Measurements from ENCODE around the gene SCUBE2.

SCUBE2 gene

DNA sequence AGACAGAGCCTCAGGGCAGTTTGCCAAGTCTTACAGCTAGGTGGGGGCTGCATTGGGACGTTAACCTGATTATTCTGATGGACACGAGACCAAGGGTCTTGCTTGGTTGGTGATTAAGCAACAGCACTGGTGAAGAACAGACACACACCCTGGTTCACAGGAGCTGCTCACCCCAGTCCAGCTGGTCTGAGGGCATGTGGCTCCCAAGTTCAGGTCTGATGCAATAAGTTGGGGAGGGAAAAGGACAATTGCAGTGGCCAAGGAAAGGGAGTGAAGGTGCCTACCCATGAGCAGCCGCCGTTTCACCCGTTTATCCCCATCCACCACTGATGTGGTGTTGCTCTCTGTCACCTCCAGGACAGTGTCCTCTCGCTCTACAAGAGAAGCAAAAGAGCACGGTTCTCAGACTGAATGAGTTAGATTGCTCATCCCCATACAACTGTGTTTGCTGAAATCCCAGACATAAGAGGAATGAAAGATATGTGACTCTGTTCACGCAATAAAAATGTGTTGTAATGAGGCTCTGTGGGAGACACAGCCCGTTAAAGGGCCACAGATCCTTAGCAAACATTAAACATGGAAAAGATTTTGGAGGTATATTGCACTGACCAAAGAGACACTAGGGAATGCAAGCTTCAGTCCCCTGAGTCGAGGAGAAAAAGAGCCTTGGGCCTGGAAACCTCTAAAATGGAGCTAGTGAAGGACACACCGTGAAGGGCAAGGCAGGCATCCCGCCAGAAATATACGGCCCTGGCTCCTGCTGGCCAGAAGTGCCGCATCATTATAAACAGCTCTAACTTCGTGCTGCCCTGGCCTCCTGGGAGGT, 25.6 kb downstream of the SCUBE2 start:
- no peak for DNase-seq (ENCODE audit: low read depth in 1 of 2, low spot score in 1 of 2)
- in situ Hi-C loops (cut with HindIII; ENCODE audit: low pct_unique_long_range_greater_than_20kb, low sequenced_read_pairs): no loop called here
- no peak for TF ChIP-seq JUND (IDR thresholded peaks at IDR 0.05; ENCODE audit: low read depth)

DNA sequence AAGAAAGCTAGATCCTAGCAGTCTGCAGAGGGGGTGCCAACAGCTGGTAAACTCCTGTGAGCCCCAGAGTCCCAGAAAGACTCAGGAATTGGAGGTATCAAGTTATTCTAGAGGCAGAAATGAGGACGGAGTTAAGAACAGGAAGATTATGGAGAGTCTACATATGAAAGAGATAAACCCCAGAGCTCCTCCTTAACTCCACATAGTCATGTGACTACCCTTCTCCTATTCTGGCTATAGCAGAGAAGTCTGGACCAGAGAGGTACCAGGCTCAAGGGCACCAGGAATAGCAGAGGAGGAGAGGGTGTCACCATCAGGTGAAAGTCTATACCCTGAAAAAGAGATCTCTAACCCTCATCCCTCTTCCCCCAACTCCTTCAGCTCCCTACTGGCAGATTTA, 29.6 kb downstream of the SCUBE2 start:
- in situ Hi-C loops (cut with HindIII; ENCODE audit: low pct_unique_long_range_greater_than_20kb, low sequenced_read_pairs): no loop called here

DNA sequence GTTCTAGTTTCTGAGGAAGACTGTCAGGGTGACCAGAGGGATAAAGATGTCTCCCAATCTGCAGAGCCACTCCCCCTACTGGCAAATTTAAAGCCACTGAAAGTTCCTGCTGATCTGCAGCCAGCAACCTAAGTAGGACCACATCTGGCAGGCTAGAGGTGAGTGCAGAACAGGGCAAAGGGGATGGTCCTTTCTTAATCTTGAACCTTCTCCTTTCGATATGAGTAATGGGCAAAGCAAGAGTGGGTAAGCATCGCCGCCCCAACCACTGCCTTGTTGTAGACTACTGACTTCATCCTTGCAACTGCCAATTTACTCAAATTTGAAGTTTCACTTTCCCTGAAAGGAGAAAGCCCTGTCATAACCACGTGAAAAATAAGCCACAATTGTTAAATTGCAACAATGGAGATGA, 30.7 kb downstream of the SCUBE2 start:
- peak in 1 of 2 experiments; percentile 25 for DNase-seq (ENCODE audit: low read depth in 1 of 2, low spot score in 1 of 2)
- in situ Hi-C loops (cut with HindIII; ENCODE audit: low pct_unique_long_range_greater_than_20kb, low sequenced_read_pairs): no loop called here
- no peak for TF ChIP-seq JUND (IDR thresholded peaks at IDR 0.05; ENCODE audit: low read depth)

More for the DNA sequence above, 29.6 kb downstream of the SCUBE2 start:
- DNase-seq (ENCODE audit: low read depth in 1 of 2, low spot score in 1 of 2): no peak
- TF ChIP-seq JUND (IDR thresholded peaks at IDR 0.05; ENCODE audit: low read depth): no peak

DNA sequence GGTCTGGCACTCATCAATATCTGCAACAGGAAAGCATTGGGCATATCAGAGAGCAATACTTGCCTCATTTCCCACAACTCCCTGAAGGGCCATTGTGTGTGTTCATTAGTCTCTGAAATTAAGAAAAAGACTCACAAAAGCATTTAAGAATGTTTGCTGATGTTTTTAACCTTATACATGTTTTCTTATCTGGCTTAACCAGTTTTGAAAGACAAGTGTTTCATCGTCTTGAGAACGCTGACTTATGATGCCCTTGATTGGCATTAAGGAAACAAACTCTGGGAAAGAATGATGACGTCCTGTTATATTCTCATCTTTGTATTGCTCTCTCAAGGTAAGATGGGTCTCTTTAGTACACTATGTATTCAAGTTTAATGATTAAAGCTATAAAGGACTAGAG, 32.0 kb downstream of the SCUBE2 start:
- no peak for TF ChIP-seq JUND (IDR thresholded peaks at IDR 0.05; ENCODE audit: low read depth)
- in situ Hi-C loops (cut with HindIII; ENCODE audit: low pct_unique_long_range_greater_than_20kb, low sequenced_read_pairs): no loop called here

DNA sequence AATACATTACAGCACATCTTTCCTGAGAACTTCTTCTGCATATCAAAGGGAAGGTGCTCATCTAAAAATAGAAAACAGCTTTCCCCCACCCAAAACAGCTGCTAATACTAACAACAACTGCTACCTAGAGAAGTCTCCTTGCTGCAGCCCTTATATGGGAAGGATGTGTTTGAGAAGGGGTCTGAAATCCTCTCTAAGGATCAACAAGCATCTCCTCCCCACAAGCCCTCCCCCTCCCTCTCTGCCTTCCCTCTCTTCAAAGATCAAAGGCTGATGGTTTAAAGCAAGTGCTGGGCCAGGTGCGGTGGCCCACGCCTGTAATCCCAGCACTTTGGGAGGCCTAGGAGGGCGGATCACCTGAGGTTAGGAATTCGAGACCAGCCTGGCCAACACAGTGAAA, 33.5 kb downstream of the SCUBE2 start:
- in situ Hi-C loops (cut with HindIII; ENCODE audit: low pct_unique_long_range_greater_than_20kb, low sequenced_read_pairs): no loop called here
- no peak for TF ChIP-seq JUND (IDR thresholded peaks at IDR 0.05; ENCODE audit: low read depth)
- no peak for DNase-seq (ENCODE audit: low read depth in 1 of 2, low spot score in 1 of 2)

More for the DNA sequence above, 32.0 kb downstream of the SCUBE2 start:
- DNase-seq (ENCODE audit: low read depth in 1 of 2, low spot score in 1 of 2): no peak

DNA sequence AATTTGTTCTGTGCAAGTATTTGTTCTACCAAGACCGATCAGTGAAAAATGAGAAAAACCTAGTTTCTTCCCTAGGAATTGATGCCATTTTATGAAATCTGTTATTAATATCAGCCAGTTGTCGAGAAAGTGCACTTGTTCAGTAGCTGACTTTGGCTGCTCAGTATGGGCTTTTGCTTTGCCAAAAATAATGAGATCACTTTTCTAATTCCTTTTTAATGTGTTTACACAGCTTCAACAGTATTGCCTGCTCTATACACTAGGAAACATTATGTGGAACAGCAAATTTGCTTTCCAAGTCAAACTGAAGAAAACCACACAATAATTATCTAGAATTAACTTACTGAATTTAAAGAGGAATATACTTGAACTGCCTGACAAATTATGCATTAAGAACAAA, 34.4 kb downstream of the SCUBE2 start:
- in situ Hi-C loops (cut with HindIII; ENCODE audit: low pct_unique_long_range_greater_than_20kb, low sequenced_read_pairs): no loop called here
- DNase-seq (ENCODE audit: low read depth in 1 of 2, low spot score in 1 of 2): no peak
- TF ChIP-seq JUND (IDR thresholded peaks at IDR 0.05; ENCODE audit: low read depth): no peak

DNA sequence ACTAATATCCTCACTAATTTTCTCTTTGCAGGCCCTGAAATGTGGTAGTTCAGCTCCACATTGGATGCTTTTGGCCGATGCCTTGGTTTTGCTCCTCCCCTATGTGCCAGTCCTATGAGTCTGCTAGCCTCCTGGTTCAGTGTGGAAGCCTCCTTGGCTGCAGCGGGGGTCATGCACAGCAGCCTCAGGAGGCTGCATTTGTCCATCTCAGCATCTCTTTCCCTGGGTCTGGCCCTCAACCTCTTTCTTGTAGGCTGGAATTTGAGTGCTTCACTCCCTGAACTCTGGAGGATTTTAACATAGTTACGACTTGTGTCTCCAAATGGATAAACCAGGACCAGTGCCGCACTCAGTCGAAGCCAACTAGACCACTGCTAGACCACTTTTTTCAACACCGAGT, 34.9 kb downstream of the SCUBE2 start:
- no peak for TF ChIP-seq JUND (IDR thresholded peaks at IDR 0.05; ENCODE audit: low read depth)
- no peak for DNase-seq (ENCODE audit: low read depth in 1 of 2, low spot score in 1 of 2)
- in situ Hi-C loops (cut with HindIII; ENCODE audit: low pct_unique_long_range_greater_than_20kb, low sequenced_read_pairs): no loop called here

DNA sequence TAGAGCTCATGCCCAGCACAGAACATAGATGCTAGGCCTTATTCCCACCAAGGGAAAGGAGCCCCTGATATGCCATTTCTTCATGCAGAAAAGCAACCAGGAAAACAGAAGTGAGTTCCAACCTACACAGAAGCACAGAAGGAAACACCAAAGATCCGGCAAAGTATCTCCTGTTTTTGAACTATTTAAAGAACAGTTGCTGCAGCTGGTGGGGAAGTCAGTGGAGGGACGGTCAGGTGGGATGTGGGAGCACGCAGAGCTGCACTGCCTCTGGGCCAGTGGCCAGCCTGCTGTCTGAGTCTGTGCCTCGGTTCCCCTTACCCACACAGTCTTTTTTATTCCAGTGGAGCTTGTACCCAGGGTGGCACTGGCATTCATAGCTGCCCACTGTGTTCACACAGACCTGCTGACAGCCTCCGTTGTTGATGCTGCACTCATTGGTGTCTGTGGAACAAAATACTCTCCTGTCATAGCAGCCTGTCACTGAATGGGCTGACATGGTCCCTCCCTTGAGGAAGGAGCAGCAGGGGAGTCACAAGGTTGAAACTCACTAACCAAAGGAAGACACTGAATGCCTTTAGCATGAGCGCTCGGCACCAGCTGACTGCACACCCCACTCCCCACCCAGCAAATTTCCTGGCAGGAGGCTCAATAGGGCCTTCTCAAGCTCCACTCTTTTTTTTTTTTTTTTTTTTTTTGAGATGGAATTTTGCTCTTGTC, 37.9 kb downstream of the SCUBE2 start:
- no peak for DNase-seq (ENCODE audit: low read depth in 1 of 2, low spot score in 1 of 2)
- in situ Hi-C loops (cut with HindIII; ENCODE audit: low pct_unique_long_range_greater_than_20kb, low sequenced_read_pairs): no loop called here
- no peak for TF ChIP-seq JUND (IDR thresholded peaks at IDR 0.05; ENCODE audit: low read depth)

DNA sequence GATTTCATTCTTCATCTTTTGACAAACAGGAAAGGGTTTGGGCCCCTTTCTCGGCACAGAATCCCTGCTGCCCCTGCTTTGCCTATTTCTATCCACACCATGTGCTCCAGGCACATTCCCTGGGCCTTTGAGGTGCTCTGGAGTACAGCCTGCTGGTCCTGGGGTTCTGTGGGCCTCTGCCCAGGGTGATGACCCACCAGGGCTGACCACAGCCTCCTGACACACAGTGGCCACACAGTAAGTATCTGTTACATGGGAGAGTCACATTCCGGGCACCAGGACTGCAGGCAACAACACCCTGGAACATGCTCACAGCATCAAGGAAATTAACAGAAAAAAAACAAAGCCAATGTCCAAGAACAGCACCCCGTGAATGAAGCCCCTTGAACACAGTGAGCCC, 39.1 kb downstream of the SCUBE2 start:
- TF ChIP-seq JUND (IDR thresholded peaks at IDR 0.05; ENCODE audit: low read depth): no peak
- DNase-seq (ENCODE audit: low read depth in 1 of 2, low spot score in 1 of 2): no peak
- in situ Hi-C loops (cut with HindIII; ENCODE audit: low pct_unique_long_range_greater_than_20kb, low sequenced_read_pairs): no loop called here

DNA sequence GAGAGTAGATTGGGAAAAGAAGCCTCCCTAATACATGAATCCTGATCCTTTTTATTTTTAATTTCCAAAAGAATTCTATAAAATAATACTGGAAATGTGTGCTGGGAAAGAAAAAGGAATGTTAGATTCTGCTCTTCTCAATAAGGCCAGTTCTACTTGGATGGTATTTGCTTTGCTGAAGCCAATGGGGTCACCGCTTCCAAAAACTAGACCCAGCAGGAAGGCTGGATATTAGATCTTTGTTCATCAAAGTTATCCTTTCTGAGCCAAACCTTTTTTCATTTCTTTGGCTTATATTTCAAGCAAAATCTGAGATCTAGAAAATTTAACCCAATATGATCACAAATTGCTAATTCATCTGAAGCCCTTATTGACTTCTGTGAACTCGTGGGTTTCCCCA, 41.4 kb downstream of the SCUBE2 start:
- DNase-seq (ENCODE audit: low read depth in 1 of 2, low spot score in 1 of 2): no peak
- in situ Hi-C loops (cut with HindIII; ENCODE audit: low pct_unique_long_range_greater_than_20kb, low sequenced_read_pairs): no loop called here

DNA sequence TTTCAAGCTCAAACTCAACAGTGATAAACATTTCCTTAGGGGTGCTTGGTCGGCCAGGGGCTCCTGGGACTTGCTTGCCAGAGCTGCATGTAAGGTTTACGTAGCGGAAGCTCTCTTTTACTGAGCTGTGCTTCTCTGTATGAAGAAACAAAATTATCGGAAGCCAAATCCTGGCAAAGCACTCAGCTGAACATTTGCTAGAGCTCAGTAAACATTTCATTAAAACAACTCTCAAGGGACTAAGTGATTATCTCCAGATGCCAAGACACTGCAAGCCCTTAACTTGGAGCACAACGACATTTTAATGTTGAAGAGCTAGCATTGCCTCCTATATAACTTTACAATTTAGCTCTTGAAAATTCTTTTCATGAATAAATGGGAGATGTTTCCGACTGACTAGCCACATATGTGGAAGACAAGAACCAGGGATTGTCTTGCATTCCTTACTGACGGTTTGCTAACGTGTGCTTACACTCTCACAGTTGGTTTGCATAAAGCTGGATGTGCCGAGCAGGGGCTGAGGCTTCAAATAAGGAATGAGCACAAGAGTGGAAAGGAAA, 43.4 kb downstream of the SCUBE2 start:
- TF ChIP-seq JUND (IDR thresholded peaks at IDR 0.05; ENCODE audit: low read depth): no peak
- in situ Hi-C loops (cut with HindIII; ENCODE audit: low pct_unique_long_range_greater_than_20kb, low sequenced_read_pairs): no loop called here
- DNase-seq (ENCODE audit: low read depth in 1 of 2, low spot score in 1 of 2): no peak

More for the DNA sequence above, 41.4 kb downstream of the SCUBE2 start:
- no peak for TF ChIP-seq JUND (IDR thresholded peaks at IDR 0.05; ENCODE audit: low read depth)

DNA sequence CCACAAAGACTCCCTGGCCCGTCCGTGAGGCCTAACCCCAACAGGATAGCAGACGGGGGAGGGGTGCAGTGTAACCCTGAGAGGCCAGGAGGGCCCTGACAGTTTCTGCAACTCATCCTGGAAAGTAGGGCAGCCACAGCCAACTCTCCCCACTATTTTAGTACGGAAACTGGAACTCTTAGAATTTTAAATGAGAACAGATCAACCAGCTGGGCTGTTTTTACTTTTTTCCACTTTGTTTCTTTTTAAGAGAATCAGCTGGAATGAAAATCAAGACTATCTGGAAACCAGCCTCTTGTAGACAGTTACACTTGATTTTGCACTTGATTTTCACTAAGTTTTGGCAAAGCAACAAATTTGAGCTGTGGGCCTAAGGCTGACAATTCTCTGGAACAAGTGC, 44.9 kb downstream of the SCUBE2 start:
- in situ Hi-C loops (cut with HindIII; ENCODE audit: low pct_unique_long_range_greater_than_20kb, low sequenced_read_pairs): no loop called here
- TF ChIP-seq JUND (IDR thresholded peaks at IDR 0.05; ENCODE audit: low read depth): no peak
- no peak for DNase-seq (ENCODE audit: low read depth in 1 of 2, low spot score in 1 of 2)

DNA sequence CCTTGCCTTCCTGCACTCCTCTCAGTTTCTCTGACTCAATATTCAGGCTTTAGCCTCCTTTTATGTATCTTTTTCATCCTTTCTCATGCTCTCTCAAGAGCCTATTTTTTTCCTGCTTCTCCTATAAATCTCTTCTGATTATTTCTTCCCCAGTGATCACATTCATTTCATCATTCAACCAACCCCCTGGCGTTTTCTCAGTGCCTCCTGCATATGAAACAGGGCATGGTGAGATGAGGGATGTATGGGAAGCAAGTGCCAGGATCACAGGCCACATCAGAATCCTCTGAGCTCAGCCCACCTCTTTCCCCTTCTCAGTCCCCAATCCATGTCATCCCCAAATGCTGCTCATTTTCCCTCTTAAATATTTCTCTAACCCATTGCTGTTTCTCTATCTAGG, 48.9 kb downstream of the SCUBE2 start:
- in situ Hi-C loops (cut with HindIII; ENCODE audit: low pct_unique_long_range_greater_than_20kb, low sequenced_read_pairs): no loop called here
- no peak for TF ChIP-seq JUND (IDR thresholded peaks at IDR 0.05; ENCODE audit: low read depth)
- no peak for DNase-seq (ENCODE audit: low read depth in 1 of 2, low spot score in 1 of 2)
